Right atrium auricular region (tissue), 2 donors: ENCODE measurements around the gene PROSER3. TPM values are rescaled to one million over a fixed set of nuclear protein-coding genes. Genes with fewer than 3 reads are reported as not detected.
A peak's percentile ranks its signal among the peaks of the same experiment; 100 is the strongest.

Experiments
- DNase-seq: peaks from one replicate; pipeline ENCODE4 v3.0.0-alpha.2; 2019; ENCODE audit warnings: low spot score
- H3K27ac ChIP-seq, 2 donors: fragments of 200-600 bp; sonication (generic); 1 replicate in 1 of 2; 2 replicates in 1 of 2; pipeline ENCODE4 v1.5.1; 2016 to 2019
- H3K27me3 ChIP-seq, 2 donors: fragments of 200-600 bp; sonication (generic); one replicate each; pipeline versions ENCODE4 v1.5.1 to v1.6.0; 2017 to 2019
- H3K36me3 ChIP-seq: fragments of 200-600 bp; sonication (generic); one replicate; pipeline ENCODE4 v1.5.1; 2016
- H3K4me1 ChIP-seq, 2 donors: fragments of 200-600 bp; sonication (generic); one replicate each; pipeline versions ENCODE4 v1.5.1 to v1.6.0; 2017 to 2019
- H3K4me3 ChIP-seq, 2 donors: fragments of 200-600 bp; sonication (generic); 1 replicate in 1 of 2; 2 replicates in 1 of 2; pipeline ENCODE4 v1.5.1; 2017 to 2019; ENCODE audit warnings: mild to moderate bottlenecking in 1 of 2, moderate library complexity in 1 of 2
- H3K9me3 ChIP-seq, 2 donors: fragments of 200-600 bp; sonication (generic); one replicate each; pipeline ENCODE4 v1.5.1; 2019
- CTCF ChIP-seq, 2 donors: fragments of 200-600 bp; sonication (generic); IDR thresholded peaks; one replicate each; pipeline ENCODE4 v1.5.1; 2019; ENCODE audit warnings: antibody characterized with exemption in 2 of 2
- total RNA-seq, 2 donors: library from RNA; depleted of rRNA; stranded (reverse); fragments of >200 nt; gene quantifications; one replicate each; pipeline ENCODE4 v1.1.0, GENCODE V29; 2016

PROSER3 gene
- 1 to 10 TPM; 7.2 TPM for total RNA-seq

GRCh38 chr19:35757749-35758608, at the start of gene PROSER3:
Gene PROSER3, plus strand, starts transcription at chr19:35758176. Its CDS starts 40 bp downstream, at chr19:35758216.
- DNase-seq, result peak; percentile 100
- Histone ChIP-seq H3K36me3 (peaks cover 30% of the 10 kb centered on the region), H3K27ac (peak within 1 kb of the TSS; percentile 97 to 98), H3K4me3 (peak within 1 kb of the TSS; percentile 83 to 93), H3K9me3 (no peaks in the 10 kb centered on the region), H3K4me1 (peaks cover 0 to 43% of the 10 kb centered on the region in 2 donors), H3K27me3 (no peaks in the 10 kb centered on the region)
- TF ChIP-seq CTCF (IDR thresholded peaks at IDR 0.05), result no peak

GRCh38 chr19:35708391-35708790, 49.6 kb upstream of the PROSER3 start:
- Histone ChIP-seq H3K4me1 (no peaks in the 10 kb centered on the region), H3K27me3 (no peaks in the 10 kb centered on the region), H3K27ac (no peak overlapping the region), H3K9me3 (no peaks in the 10 kb centered on the region), H3K4me3 (no peak overlapping the region), H3K36me3 (no peaks in the 10 kb centered on the region)
- no peak for DNase-seq
- no peak for TF ChIP-seq CTCF (IDR thresholded peaks at IDR 0.05)

GRCh38 chr19:35710784-35711723, 46.9 kb upstream of the PROSER3 start:
- no peak for TF ChIP-seq CTCF (IDR thresholded peaks at IDR 0.05)
- DNase-seq, result no peak
- no peaks in the 10 kb centered on the region for H3K36me3 ChIP-seq
- H3K27ac ChIP-seq, result no peak overlapping the region
- no peaks in the 10 kb centered on the region for H3K9me3 ChIP-seq
- peaks cover 0 to 8% of the 10 kb centered on the region in 2 donors for H3K4me1 ChIP-seq
- no peak overlapping the region for H3K4me3 ChIP-seq
- no peaks in the 10 kb centered on the region for H3K27me3 ChIP-seq

- Histone ChIP-seq H3K36me3 (no peaks in the 10 kb centered on the region), H3K4me3 (no peak overlapping the region), H3K9me3 (no peaks in the 10 kb centered on the region), H3K27me3 (no peaks in the 10 kb centered on the region), H3K4me1 (peaks cover 0 to 13% of the 10 kb centered on the region in 2 donors), H3K27ac (no peak overlapping the region)
- no peak for DNase-seq
- no peak for TF ChIP-seq CTCF (IDR thresholded peaks at IDR 0.05)
Observed at GRCh38 chr19:35712567-35713505, 45.1 kb upstream of the PROSER3 start.

GRCh38 chr19:35713506-35713850, 44.5 kb upstream of the PROSER3 start:
- H3K9me3 ChIP-seq, result no peaks in the 10 kb centered on the region
- TF ChIP-seq CTCF (IDR thresholded peaks at IDR 0.05), result no peak
- DNase-seq, result no peak
- H3K36me3 ChIP-seq, result no peaks in the 10 kb centered on the region
- peaks cover 0 to 13% of the 10 kb centered on the region in 2 donors for H3K4me1 ChIP-seq
- H3K27me3 ChIP-seq, result no peaks in the 10 kb centered on the region
- no peak overlapping the region for H3K4me3 ChIP-seq
- H3K27ac ChIP-seq, result no peak overlapping the region
